Stimulated activated CD8-positive, alpha-beta memory T cell treated with anti-CD3 and anti-CD28 coated beads, Interleukin-15, amount 100 ng/mL, for 1 hour (primary cell): ENCODE data around the gene RCSD1.
"Not testable (repeated sequence)": the region's sequence is repeated elsewhere in the genome, so short reads cannot be mapped to it uniquely, and the experiment has no call there.

Experiments used
- DNase-seq: peaks from one replicate; pipeline ENCODE4 v3.0.0-alpha.2; 2020; ENCODE audit warnings: low read depth

RCSD1 gene

GRCh38 chr1:167714439-167715156 lies 84.6 kb downstream of the RCSD1 start:
- DNase-seq: peak; percentile 89

DNA sequence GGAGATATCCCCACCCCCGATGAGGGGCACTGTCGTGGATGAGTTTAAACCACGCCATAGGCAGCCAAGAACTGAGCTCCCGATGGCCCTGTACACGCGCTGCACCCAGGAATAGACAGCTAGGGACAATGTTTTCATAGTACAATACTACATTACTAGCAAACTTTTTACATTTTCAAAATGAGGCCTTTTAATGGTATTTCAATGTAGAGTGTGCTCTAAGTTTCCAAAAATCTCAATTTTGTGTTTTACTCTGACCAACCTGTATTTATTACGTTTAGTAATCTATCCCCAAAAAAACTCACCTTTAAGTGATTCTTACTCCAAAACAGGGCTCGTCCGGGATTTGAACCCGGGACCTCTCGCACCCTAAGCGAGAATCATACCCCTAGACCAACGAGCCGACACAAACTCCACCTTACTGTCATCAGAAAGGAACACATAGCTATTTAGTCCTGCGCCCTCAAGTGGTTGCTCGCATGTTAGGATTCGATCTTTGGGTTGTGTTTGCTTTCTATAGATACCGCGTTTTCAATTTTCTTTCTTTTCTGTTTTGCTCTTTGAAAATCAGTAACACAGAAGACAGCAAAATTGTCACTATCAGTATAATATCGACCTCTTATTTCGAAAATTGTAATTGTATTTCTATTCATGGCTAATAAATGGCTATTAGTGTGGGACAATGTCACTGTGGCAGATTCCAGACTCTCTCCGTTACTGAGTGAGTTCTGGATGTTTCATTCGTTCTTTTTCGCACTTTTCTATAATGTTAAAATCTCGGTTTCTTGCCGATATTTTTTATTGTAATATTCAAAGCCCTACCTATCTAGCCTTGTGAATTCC lies 85.3 kb downstream of the RCSD1 start:
- peak; percentile 80 for DNase-seq

- DNase-seq: no peak
Observed at GRCh38 chr1:167716000-167716271, 85.9 kb downstream of the RCSD1 start.

GRCh38 chr1:167717351-167717750 lies 87.3 kb downstream of the RCSD1 start:
- DNase-seq: no peak

GRCh38 chr1:167718914-167719691 lies 89.1 kb downstream of the RCSD1 start:
- no peak for DNase-seq

DNA sequence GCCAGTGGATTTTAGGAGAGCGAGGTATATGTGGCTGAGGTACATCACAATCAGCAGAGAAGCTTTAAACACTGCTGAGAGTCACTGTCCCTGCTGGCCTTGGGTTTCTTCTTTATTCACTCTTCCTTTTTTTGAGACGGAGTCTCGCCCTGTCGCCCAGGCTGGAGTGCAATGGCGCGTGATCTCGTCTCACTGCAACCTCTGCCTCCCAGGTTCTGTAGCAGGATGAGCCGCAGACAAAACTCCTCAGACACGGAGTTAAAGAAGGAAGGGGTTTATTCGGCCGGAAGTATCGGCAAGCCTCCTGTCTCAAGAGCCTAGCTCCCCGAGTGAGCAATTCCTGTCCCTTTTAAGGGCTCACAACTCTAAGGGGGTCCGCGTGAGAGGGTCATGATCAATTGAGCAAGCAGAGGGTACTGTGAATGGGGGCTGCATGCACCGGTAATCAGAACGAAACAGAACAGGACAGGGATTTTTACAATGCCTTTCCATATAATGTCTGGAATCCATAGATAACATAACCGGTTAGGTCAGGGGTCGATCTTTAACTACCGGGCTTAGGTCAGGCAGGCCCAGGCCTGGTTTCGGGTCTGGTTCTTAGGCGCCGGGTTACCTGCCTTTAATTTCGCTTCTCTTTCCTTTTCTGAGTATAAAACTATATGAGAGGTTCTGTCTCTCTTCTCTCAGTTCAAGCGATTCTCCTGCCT lies 89.8 kb downstream of the RCSD1 start:
- DNase-seq: not testable (repeated sequence)

- DNase-seq: no peak
Observed at GRCh38 chr1:167720965-167721616, 91.1 kb downstream of the RCSD1 start.

DNA sequence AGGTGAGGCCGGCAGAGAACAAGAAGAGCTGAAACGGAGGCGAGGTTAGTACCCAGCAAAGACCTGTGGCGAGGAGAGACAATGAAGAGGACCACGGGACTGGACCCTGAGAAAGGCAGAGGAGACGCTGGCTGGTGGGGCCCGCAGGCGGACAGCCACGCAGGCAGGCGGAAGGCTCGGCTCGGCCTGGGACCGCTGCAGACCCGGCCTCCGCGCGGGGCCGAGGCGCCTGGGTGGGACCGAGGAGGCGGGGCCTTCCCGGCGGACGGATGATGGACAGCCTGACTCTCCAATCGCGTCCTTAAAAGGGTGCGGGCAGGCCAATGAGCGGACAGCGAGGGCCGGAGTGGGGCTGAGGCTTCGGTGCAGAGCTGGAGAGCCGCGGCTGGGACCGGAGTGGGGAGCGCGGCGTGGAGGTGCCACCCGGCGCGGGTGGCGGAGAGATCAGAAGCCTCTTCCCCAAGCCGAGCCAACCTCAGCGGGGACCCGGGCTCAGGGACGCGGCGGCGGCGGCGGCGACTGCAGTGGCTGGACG lies 91.7 kb downstream of the RCSD1 start, which contains the start of gene MPZL1:
Gene MPZL1 (plus strand): TSS at position 366 of the 535 bp plus-strand sequence. CDS start 170 bp downstream, outside the sequence.
- peak; percentile 91 for DNase-seq

DNA sequence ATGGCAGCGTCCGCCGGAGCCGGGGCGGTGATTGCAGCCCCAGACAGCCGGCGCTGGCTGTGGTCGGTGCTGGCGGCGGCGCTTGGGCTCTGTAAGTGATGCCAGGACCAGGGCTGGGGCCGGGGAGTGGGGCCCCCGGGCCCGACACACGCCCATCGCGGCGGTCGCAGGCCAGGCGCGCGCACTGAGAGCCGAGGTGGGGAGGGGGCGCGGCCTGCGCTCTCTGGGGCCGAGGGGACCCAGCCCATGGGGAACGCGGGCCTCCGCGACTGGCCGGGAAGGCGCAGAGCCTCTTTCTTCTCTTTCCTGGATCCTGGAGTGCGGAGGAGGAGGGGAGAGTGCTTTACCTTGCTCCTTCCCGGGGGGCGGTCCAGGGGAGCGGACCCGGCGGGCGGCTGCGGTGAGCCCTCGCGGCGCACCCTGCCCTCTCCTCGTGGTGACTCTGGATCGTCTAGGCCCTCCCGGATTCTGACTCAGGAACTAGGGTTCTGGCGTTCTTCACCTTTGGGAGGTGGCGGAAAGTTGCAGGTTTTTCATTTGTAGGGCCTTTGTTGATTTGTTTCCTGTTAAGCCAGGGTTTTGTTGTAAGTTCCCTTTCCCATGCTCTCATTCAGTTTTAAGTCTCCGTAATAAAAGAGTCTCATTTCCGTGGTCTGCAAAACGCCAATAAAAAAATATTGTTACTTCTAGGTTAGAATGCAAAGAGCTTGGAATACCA lies 92.3 kb downstream of the RCSD1 start:
- no peak for DNase-seq

DNA sequence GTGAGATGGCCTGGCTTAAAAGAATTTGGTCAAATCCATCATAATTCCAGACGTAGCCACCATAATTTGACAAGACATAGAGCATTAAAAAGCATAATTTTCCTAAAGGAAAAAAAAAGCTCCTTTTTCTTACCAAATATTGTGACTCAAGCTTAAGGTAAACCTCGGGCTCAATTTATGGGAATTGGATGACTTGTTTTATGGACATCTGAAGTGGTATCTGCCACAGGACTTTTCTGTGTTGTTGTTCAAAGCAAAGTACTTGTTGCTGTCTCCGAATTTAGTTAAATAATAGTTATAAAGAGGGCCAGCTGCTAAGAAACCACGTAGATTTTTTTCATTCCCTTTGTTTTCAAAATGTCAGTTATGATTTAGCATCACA lies 92.8 kb downstream of the RCSD1 start:
- no peak for DNase-seq

- no peak for DNase-seq
Observed at GRCh38 chr1:167723707-167724323, 93.8 kb downstream of the RCSD1 start.

GRCh38 chr1:167726008-167726407 lies 96.0 kb downstream of the RCSD1 start:
- DNase-seq: no peak

GRCh38 chr1:167728818-167729410 lies 98.9 kb downstream of the RCSD1 start:
- DNase-seq: no peak

- no peak for DNase-seq
Observed at GRCh38 chr1:167734227-167734626, 104.2 kb downstream of the RCSD1 start.

DNA sequence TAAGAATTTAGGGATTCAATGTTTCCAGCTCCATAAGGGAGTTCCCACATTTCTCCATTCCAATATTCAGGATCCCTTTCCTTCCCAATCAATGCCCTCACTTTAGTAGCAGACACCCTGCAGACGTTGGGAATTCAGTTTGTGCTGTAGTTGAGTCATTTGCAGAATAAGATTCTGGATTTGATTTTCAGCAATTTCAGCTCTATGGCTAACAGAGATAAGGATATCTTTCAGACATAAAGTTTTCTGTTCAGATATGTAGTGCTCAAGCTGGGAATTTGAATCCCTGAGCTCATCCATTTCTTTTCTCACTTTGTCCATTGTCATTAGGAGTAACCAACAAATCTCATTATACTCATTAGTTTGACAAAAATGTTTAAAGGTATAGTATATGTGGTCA lies 104.8 kb downstream of the RCSD1 start:
- DNase-seq: no peak

GRCh38 chr1:167737169-167737568 lies 107.1 kb downstream of the RCSD1 start:
- DNase-seq: no peak

GRCh38 chr1:167738158-167738557 lies 108.1 kb downstream of the RCSD1 start:
- no peak for DNase-seq

DNA sequence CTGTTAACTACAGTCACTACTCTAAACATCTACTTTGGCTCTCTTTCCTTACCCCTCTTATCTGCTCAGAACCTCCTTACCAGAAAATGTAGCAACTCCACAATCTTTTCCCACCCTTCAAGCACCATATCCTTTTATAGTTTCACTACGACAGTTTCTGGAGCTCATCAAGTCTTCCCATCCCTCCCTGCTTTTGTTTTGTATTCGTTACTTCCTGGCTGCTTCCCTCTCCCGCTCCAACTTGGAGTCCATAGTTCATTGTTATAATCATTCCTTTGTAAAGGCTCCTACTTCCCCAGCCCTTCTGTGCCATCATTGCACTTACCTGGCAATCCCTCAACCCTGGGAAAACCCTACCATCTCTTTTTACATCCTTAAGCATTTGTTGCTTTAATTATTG lies 109.7 kb downstream of the RCSD1 start:
- DNase-seq: no peak

- DNase-seq: not testable (repeated sequence)
Observed at GRCh38 chr1:167741103-167741502, 111.1 kb downstream of the RCSD1 start.
